Stimulated activated CD8-positive, alpha-beta memory T cell treated with anti-CD3 and anti-CD28 coated beads, Interleukin-12 subunit alpha, Interleukin-12 subunit beta, amount 100 ng/mL, for 24 hours (primary cell): ENCODE measurements around the gene LYVE1.
"Not testable (repeated sequence)": the region's sequence is repeated elsewhere in the genome, so short reads cannot be mapped to it uniquely, and the experiment has no call there.

ENCODE experiments used
- DNase-seq: peaks from one replicate; pipeline ENCODE4 v3.0.0-alpha.2; 2020; ENCODE audit errors: extremely low read depth

Gene LYVE1, protein sequence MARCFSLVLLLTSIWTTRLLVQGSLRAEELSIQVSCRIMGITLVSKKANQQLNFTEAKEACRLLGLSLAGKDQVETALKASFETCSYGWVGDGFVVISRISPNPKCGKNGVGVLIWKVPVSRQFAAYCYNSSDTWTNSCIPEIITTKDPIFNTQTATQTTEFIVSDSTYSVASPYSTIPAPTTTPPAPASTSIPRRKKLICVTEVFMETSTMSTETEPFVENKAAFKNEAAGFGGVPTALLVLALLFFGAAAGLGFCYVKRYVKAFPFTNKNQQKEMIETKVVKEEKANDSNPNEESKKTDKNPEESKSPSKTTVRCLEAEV

DNA sequence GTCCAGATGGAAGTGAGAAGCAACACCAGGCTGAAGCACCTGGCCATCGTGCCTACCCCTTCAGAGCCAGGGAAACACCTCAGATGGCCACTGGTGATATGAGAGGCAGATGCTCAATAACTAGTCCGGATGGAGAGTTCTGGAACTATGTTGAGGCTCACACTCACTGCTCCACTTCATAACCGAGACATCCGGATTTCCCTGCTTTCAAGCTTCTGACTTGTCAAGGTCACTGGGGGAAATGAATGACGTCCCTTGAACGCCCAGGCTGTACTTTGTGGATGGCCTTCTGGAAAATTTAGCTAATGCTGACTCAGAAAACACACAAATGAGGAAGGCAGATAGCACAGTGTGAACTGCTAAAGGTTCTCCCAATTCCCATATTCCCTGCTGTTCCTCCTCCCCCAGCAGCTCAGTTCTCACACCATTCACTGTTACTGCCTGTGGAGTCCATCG, at the start of gene LYVE1:
TSS of gene LYVE1 (minus strand) at position 180 of the 456 bp plus-strand sequence. CDS start at position 47, 133 bp downstream.
- no peak for DNase-seq

DNA sequence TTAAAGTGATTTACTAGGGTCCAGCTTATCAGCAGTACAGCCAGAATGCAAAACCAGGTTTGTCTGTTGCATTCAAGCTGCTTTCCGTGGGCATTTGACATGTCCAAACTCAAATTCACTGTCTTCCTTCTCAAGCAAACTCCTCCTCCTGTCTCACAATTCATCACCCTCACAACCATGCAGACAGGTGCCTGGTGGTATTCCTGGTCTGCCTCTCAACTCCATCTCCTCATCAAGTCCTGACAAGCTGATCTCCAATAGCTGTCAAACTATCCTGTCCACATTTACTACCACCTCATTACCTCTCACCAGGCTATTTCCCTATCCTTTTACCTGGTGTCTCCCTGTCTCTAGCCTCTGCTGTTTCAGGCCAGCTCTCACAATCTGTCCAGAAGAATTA, 49.1 kb upstream of the LYVE1 start:
- DNase-seq = no peak

DNA sequence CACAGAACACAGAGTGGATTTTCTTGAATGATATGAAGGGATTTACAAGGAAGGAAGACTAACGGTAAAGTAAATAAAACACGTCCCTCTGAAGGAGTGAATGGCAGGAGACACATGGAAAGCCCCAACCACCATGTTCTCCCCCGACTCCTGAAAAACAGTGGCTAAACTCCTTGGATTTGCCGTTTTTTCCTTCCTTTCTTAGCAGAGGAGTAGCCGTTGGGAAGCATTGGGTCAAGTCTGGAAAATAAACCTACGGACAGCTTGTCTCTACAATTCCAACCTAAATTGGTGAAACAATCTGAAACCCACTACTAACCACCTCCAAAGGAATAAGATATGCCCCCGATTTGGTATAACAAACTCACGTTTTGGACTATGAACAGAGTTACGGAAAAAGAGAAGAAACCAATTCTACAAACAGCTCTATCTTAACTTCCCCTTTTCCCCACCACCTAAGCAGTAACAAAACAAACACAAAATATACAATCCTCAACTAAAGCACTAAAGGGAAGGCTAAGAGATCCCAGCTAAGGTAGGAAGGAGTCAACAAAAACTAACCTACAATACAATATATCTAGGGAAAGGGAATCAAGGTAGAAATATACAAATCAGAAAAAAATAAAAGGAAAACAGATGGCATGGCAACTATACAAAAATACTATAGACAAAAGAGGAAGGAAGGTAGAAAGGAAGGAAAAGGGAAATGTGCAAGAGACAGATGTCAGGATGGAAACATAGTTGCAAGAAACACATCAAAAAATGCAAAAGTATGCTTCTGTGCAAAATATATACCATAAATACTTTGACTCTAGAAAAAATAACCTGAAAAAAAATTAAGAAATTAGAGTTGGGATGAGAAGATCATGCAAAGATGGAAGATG, 43.8 kb upstream of the LYVE1 start:
- DNase-seq = no peak

DNA sequence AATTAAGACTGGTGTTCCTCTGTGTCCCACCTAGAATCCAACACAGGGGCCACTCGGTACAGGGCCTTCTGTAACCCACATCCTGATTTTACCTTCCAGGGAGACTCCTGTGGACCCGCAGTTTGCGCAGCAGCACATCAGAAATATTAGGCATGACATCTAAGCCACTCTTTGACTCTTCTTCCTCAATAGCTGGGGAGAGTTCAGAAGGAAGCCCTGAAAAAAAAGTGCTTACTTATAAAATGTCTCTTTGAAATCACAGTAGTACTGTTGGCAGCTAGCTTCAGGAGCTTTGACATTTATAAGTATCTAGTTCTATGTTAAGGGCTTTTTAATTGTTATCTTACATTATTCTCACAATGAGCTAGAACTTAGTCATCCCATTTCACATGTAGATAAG, 41.2 kb upstream of the LYVE1 start:
- DNase-seq = no peak

DNA sequence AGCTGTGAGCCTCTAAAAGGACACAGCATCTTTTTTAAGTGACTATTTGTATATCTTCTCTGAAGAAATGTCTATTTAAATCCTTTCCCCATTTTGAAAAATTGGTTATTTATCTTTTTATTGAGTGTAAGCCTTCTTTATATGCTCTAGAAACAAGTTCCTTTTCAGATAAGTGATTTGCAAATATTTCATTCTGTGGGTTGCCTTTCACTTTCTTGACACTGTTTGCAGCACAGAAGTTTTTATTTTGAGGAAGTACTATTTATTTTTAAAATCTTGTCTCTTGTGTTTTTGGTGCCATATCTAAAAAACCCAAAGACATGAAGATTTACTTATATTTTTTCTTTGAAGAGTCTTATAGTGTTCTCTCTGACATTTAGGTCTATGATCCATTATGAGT, 40.1 kb upstream of the LYVE1 start:
- no peak for DNase-seq

DNA sequence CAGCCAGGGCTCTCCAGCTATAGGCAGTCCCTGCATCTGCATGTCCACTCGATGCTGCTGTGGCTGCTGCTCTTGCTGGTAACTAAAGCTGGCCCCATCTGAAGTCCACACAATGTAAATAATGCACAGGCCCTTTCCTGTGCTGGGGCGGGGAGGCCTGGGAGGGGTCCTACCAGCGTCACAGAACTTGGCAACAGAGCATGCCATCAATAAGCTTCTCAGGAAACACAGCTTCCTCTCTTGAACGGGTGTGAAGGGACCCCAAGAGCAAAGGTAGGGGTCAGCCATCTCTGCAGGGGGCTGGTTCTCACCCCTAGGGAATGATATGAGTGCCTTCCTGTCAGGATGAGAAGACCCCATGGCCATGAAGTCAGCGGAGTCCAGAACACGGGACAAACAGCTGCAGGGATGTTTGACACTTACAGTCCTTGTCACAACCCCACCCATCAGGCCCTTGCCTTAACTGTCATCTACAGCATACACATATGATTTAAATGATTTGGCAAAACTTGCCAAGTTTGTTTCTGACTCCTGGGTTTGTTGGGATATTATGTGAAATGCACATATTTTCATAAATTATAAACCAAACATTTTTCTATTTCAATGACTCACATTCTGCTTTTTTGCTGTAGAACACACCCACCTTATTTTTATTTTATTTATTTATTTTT, 39.1 kb upstream of the LYVE1 start:
- DNase-seq = no peak

DNA sequence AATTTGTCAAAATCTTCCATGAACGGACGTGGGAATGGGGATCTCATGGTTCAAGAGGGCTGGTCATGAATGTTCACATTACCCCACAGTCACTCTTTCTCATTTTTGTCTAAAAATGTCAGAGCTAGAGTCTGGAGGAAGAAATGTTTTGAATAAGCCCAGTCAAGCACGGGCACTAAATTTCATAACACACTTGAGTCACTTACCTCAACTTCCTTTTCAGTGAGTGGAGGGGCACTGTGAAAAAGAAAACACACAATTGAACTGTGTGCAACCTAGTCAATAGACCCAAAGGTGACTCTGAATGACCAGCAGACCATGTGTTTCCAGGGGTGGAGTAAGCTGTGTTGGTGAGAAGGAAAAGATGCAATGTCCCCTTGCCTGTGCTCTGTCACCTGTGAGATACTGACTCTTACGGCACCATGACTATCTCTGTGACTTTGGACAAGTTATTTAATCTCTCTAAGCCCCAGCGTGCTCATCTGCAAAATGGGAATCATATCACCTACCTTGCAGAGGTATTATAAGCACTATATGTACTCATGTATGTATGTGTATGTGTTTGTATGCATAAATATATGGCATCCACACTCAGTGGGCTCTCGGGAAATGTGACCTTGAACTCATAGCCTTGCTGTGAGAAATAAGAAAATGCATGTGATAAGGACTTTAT, 38.2 kb upstream of the LYVE1 start:
- DNase-seq = no peak

DNA sequence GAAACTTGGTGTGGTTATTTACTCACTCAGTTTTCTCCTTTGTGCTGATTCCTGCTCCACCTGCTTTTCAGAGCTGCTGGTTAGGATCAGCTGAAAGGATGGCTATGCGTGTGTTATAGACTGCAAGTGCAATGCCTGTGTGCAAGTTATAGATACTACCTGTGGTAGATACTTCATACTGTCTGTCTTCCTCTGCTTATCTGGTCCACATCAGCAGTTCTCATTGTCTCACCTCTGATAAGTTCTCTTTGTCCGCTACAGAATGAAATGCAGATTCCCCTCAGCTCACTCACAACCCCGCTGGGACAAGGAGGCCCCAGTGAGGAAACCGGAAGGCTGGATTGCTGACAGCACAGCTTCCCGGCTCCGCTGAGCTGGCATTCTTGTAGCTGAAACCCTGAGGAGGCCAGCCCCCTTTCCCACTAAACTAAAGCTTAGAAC, 37.5 kb upstream of the LYVE1 start:
- DNase-seq = no peak

DNA sequence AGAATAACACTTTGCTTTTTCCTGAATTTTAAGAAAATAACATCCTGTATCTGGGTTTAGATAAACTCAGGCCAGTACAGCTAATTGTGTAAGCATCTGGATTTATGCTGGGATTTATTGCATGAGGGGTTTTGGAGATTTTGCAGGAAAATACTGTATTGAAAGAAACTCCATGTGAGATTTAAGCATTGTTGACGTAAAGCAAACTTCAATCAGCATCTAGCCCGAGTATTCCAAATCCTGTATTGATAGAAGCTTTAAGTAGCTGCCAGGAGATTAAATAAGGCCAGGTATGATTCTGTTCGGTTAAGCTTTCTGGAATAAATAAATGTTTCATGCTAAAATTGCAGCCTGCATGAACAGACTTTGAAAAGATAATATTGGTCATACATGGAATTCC, 36.3 kb upstream of the LYVE1 start:
- no peak for DNase-seq

DNA sequence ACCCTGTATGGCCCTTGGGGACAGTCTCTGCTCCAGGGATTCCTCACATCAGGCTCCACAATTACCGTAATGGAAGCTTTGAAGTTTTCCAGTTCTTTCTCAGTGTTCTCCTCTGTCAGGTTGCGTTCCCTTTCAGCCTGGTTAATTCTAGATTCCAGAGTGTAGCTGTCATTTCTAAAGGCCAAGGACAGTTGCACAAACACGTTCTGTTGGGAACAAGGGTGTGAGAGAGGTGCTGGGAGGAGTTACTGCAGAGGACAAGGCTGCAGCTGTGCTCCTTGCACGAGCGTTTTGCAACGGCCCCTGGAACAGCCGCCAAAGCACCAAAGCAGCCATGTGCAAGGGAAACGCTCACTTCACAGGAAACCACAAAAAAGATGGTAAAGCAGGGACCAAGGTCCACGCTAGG, 35.9 kb upstream of the LYVE1 start:
- DNase-seq = no peak

DNA sequence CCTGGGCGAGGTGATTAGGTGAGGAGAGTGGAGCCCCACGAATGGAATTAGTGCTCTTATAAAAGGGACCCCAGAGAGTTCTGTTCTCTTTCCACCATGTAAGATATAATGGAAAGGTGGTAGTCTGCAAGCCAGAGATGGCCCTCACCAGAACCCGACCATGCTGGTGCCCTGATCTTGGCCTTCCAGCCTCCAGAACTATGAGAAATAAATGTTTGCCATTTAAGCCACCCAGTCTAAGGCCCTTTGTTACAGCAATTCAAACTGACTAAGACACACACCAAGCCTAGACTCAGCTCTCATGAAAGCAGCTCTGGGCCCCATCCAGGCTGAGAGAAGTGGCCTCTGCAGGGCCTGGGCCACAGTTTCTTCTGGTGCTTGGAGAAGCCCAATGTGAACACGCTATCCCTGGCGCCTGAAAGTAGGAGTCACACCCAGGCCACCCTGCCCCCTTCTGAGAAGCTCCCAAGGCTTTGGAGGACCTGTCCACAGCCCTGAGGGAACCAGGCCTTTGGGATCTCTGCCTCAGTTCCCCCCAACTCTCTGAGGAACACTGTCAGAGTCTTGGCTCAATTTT, 35.3 kb upstream of the LYVE1 start:
- DNase-seq = no peak

DNA sequence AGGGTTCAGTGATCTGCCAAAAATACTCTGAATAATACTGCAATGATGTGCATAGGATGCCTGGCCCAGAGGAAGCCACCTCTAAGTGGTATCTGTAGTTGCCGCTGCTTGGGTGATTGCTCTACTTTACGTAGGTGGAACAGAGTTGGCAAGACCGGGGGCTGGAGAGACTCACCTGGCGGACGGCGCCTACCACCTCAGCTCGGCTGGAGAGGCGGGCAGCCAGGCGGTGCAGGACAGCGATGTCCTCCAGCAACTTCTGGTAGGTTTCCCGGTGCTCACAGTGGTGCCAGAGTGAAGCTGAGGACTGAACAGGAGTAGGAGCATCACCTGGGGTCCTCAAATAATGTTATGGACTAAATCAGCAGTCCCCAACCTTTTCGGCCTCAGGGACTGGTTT, 34.5 kb upstream of the LYVE1 start:
- DNase-seq = no peak

DNA sequence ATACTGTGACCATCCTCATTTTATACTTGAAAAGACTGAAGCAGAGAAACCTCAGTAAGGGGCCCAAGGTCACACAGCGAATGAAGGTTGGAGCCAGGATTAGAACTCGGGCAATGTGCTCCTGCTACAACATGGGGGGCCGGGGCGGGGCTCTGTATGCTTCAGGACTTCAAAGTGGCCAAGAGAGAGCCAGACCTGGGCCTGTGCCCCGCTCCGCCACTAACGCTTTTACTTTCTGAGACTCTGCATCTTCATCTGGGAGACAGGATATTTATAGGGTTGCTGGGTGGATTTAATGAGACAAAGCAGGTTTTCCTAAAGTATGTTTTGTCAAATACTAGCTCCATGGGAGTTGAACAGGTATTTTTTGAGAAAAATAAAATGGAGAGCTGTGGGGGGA, 33.9 kb upstream of the LYVE1 start:
- DNase-seq = no peak

DNA sequence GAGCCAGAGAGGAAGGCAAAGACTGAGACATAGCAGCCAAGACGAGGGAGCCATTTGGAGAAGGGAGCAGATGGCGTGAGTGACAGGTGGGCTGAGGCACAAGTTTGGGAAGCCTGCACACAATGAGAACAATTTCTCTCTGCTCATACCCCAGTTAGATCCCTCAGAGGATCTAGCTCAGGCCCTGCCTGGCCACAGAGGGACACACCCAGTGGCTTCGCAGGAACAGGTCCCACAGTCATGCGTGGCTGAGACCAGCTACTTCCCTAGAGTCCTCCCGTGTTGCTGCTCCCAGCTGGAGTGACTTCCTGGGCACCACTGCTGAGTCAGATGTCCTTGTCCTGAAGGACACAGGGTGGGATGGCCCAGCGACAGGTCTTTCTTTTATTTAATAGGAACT, 33.4 kb upstream of the LYVE1 start:
- no peak for DNase-seq

DNA sequence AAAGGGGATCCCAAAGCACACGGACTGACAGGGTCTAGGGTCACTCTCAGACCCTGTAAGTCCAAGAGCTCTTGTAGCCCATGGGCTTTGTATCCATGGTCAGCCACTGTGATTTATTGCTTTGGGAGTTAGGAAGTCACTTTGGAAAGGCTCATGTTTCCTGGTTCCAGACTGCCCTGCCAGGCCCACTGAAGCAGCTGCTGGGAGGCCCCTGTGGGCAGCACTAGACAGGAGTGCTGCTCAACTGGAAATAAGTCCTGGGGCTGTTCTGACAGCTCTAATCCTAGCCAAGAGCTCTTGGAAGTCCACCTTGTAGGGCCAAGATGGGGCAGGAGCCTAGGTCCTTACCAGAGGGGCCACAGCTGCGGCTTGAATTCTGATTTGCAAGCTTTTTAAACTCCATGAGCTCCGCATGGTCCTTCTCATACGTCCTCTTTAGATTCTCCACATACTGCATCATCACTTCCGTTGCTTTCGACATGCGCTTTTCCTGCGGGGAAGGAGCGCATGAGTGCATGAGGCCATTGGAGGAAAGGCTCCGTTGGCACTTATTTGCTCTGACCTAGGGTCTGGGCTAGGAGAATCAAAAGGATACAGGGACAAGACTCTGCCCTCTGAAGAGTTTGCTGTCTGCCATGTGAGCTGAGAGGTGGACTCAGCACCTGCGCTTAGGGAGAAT, 32.2 kb upstream of the LYVE1 start:
- no peak for DNase-seq

DNA sequence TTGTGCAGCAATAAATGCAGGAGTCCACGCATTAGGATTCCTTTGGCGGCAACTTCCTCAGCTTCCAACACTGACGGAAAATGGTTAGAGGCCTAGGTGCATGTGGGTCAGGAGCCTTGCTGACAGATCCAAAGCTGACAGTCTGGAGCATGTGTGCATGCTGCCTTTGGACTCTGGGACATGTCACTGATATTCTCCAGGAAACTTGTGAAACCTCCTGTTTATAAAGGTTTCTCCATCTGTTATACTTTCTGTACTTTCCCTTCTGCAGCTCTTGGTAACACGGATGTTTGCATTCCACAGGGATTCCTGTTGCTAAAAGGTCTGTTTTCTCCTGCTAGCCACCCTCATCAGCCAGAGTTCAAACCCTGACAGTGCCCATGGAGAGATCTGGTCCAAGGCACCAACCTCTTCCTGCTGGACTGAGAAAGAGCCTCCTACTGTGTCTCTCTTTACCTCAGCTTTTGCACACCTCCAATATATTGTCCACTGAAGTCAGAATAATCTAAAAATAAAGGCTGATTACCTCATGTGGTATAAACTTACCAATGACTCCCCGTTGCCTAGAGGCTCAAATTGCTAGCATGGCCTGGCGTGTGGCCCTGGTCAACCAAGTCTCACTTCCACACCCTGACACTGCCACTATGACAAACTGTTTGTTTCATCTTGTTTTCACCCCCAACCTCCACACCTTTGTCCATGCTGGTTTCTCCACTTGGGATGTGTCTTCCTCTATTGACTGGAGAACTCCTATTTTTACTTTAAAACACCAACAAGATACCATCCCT, 31.1 kb upstream of the LYVE1 start:
- no peak for DNase-seq

DNA sequence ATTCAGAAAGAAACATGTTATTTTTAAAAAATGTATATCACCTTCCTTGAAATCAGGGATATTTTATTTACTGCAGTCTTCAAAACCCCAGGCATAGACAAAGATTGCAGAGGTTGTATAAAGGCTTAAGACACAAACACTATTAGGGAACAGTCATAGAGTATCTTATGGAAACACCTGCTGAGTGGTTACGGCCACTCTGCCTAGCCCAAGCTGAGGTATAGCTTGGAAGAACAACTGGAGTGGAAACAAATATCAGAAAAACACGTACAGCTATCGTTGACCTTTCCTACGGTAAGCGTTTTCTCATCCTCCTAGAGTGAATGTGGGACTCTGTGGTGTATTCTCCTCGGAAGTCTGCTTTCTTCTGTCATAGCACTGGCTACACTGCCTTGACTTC, 30.4 kb upstream of the LYVE1 start:
- DNase-seq = no peak

DNA sequence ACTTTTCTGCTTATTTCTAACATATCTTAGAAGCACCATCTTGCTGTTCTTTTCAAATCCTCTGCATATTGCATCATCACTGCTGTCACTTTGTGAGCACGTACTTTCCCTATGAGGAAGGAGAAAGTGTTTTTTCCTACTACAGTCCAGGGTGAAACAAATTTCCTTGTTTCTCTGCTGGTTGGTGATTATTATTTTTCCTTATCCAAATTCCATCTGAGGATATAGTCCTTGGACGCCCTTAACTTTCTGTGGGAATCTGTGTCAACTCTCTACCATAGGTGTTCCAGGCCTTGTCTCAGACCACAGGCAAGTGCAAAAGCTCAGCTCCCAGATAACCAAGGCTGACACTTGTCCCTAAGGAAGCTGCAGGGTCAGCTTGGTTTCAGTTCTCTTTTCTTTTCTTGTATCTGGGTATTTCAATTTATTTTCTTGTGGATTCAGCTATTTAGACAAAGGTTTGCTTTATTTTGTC, 29.4 kb upstream of the LYVE1 start:
- no peak for DNase-seq

DNA sequence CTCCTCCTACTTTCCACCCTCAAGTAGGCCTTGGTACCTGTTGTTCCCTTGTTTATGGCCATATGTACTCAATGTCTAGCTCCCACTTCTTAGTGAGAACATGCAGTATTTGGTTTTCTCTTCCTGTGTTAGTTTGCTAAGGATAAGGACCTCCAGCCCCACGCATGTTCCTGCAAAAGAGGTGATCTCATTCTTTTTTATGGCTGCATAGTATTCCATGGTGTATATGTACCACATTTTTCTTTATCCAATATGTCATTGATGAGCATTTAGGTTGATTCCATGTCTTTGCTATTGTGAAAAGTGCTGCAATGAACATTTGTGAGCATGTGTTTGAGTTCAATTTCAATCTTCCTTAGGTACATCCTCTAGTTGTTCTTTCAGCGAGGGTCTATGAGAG, 27.4 kb upstream of the LYVE1 start:
- DNase-seq = not testable (repeated sequence)

DNA sequence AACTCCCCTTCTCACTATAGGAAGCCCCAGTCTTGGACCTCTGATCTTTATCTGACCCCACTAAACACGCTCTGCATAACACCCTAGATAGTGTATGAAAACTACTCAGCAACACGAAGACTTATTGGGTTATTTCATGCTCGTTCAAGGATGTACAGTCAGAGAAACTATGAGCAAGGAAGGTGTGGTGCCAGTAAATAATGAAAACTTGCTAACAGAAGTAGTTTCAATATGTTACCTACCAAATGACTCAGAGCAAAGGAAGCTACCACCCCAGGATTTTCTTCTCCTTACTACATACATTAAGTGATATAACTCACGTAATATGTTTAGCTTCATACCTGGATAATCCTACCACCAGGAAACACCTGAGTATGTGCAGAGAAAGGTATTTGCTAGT, 25.9 kb upstream of the LYVE1 start:
- DNase-seq = no peak
